ENCODE results near the gene HAUS2.

Gene HAUS2

DNA sequence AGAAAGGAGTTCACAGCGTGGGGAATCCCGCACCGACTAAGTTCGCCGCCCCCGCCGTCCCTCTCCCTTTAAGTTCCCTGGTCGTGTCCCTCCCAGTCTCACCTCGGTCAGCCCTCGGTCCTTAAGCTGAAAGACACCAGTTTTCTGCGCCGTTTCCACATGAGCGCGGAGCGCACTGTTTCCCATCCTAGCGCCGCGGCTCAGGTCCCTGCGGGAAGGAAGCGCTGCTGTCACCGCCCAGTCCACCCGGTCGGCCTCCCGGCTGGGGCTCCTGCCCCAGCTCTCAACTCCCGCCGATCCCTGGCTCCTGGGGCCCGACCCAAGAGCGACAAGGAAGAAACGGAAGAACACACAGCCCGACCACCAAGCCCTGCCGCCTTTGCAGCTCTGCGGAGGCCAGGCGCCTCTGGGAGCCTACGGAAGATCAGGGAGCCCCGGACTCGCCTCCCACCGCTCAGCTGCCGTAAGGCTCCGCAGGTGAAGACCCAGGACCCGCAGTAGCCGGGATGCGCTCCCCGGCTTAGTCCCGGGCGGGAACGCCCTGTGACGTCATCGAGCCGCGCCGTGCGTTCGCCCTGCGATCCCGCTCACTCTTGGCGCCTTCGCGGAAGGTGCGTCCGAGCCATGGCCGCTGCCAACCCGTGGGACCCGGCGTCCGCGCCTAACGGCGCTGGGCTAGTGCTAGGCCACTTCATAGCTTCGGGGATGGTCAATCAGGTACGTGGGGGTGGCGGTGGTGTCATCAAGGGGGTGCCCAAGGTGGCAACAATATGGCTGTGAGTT lies at the start of gene HAUS2, which contains the start of gene LRRC57:
HAUS2 (plus strand) TSS at position 590 of the 783 bp plus-strand sequence; CDS start at position 625, 35 bp downstream.
LRRC57 (minus strand) TSS at position 545 of the 783 bp plus-strand sequence; CDS start at position 186, 359 bp downstream.
- DNase-seq (ENCODE audit: extremely low spot score), result peak; percentile 96
- TF ChIP-seq, protein P1, sequence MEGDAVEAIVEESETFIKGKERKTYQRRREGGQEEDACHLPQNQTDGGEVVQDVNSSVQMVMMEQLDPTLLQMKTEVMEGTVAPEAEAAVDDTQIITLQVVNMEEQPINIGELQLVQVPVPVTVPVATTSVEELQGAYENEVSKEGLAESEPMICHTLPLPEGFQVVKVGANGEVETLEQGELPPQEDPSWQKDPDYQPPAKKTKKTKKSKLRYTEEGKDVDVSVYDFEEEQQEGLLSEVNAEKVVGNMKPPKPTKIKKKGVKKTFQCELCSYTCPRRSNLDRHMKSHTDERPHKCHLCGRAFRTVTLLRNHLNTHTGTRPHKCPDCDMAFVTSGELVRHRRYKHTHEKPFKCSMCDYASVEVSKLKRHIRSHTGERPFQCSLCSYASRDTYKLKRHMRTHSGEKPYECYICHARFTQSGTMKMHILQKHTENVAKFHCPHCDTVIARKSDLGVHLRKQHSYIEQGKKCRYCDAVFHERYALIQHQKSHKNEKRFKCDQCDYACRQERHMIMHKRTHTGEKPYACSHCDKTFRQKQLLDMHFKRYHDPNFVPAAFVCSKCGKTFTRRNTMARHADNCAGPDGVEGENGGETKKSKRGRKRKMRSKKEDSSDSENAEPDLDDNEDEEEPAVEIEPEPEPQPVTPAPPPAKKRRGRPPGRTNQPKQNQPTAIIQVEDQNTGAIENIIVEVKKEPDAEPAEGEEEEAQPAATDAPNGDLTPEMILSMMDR (IDR thresholded peaks at IDR 0.05; ENCODE audit: control extremely low read depth, extremely low read depth, low read depth, missing control alignments), result no peak
- POLR2A ChIA-PET, result interaction anchor here (0.6 to 1.1 kb wide), 2 partner anchors 27 kb away, joined by 3 read pairs; partner anchors contain the start of gene STARD9
- CTCF ChIA-PET, result interaction anchor here (1.0 to 2.0 kb wide), 8 partner anchors 12 to 103 kb away, joined by 3 to 6 read pairs (median 4); no protein-coding TSS in a partner anchor

DNA sequence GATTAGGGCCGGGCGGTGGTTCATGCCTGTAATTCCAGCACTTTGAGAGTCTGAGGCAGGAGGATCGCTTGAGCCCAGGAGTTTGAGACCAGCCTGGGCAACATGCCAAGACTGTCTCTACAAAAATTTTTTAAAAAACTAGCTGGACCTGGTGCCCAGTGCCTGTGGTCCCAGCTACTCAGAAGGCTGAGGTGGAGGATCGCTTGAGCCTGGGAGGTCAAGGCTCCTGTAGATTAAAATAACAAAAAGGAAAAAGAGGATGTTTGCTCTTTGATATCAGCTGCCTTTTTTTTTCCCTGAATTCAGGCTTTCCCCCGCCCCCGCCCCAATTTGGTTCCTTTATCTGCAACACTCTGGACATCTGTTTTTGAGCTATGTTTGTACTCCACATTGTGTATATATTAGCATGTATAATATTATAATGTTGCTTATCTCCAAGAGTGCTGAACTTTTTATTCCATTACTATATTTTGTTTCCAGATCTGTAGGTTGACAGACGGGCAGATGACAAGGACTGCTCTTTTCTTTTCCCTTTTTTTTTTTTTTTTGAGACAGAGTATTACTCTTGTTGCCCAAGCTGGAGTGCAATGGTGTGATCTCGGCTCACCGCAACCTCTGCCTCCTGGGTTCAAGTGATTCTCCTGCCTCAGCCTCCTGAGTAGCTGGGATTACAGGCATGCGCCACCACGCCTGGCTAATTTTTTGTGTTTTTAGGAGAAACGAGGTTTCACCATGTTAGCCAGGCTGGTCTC lies 48.6 kb upstream of the HAUS2 start:
- TF ChIP-seq, protein P1 (IDR thresholded peaks at IDR 0.05; ENCODE audit: control extremely low read depth, extremely low read depth, low read depth, missing control alignments), result no peak
- ChIA-PET POLR2A (interaction anchor here (0.6 kb wide), 1 partner anchor 19 kb away, joined by 5 read pairs; no protein-coding TSS in a partner anchor), CTCF (interaction anchor here (1.1 to 2.0 kb wide), 6 partner anchors 9 to 75 kb away, joined by 3 to 11 read pairs (median 3); partner anchors contain the start of genes STARD9 and ZNF106)

DNA sequence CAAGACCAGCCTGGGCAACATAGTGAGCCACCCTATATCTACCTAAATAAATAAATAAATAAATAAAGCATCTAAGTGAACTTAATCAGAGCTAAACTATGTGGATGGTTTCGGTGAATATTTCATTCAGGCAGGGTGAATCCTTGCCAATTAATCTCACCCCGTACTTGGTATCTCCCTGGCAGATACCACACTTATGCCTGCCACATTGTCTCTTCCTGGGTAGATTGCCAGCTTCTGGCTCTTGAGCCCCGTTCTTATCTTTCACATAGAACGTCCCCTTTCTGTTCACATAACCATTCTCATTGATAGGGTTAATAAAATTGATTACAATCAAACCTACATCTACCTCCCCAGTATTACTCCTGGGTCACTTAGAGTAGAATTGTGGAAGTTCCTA lies 46.2 kb upstream of the HAUS2 start:
- POLR2A ChIA-PET, result no interaction called here
- TF ChIP-seq, protein P1 (IDR thresholded peaks at IDR 0.05; ENCODE audit: control extremely low read depth, extremely low read depth, low read depth, missing control alignments), result no peak
- no peak for DNase-seq (ENCODE audit: extremely low spot score)
- CTCF ChIA-PET, result interaction anchor here (1.2 kb wide), 1 partner anchor 30 kb away, joined by 3 read pairs; no protein-coding TSS in a partner anchor

More for the DNA sequence above, 48.6 kb upstream of the HAUS2 start:
- no peak for DNase-seq (ENCODE audit: extremely low spot score)

DNA sequence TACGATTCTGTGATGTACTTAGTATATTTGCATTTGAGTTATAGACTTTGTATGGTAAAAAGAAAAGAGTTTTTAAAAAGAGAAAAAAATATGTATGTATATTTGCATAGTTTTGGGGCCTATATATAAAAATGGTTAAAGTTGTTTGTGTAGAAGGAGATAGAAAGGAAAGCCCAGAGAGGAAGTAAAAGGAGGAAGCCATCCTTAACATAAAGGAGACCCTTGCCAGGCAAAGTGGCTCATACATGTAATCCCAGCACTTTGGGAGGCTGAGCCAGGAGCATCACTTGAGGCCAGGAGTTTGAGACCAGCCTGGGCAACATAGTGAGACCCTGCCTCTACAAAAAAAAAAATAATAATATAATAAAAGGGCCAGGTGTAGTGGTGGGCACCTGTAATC lies 44.8 kb upstream of the HAUS2 start:
- TF ChIP-seq, protein P1 (IDR thresholded peaks at IDR 0.05; ENCODE audit: control extremely low read depth, extremely low read depth, low read depth, missing control alignments), result no peak
- CTCF ChIA-PET, result no interaction called here
- DNase-seq (ENCODE audit: extremely low spot score), result no peak
- POLR2A ChIA-PET, result interaction anchor here (1.0 kb wide), 1 partner anchor 72 kb away, joined by 3 read pairs; the partner anchor contains the start of gene STARD9

DNA sequence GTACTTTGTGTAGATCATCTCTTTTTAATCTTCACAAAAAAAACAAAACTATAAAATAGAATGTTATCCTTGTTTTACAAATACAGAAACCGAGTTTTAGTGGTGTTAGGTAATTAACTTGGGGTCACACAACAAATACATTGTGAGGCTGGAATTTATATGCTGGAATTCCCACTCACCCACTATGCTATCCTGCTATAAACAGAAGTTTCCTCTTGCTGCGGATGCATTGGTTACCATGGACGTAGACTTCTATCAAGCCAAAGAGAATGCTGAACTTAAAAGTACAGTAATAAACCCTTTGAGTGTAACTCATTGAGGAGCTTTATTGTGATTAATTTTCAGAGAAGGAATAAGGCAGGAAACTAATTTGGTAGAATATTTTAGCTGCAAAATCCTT lies 44.0 kb upstream of the HAUS2 start:
- POLR2A ChIA-PET, result interaction anchor here (0.6 to 1.5 kb wide), 6 partner anchors 9 to 322 kb away, joined by 3 to 9 read pairs (median 4); partner anchors contain the start of genes SNAP23 and STARD9
- CTCF ChIA-PET, result interaction anchor here (0.6 to 2.3 kb wide), 3 partner anchors 20 to 125 kb away, joined by 3 to 10 read pairs (median 6); no protein-coding TSS in a partner anchor
- TF ChIP-seq, protein P1 (IDR thresholded peaks at IDR 0.05; ENCODE audit: control extremely low read depth, extremely low read depth, low read depth, missing control alignments), result no peak
- no peak for DNase-seq (ENCODE audit: extremely low spot score)

DNA sequence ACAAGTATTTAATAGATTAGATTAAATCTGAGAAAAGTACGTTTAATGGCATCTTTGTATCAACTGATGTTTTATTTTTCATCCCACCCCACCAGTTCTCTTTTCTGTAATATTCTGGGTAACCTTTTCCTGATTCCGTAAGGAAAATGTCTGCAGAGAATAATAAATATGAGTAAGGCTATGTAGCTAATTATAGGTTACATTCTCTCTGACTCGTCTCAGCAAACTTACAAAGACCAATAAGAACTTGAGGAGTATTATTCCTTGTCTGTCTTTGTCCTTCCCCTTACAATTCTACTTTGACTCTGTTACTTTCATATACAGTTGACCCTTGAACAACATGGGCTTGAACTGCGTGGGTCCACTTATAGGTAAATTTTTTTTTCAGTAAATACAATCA lies 41.1 kb upstream of the HAUS2 start:
- DNase-seq (ENCODE audit: extremely low spot score), result no peak
- ChIA-PET POLR2A (no interaction called here), CTCF (interaction anchor here (2.3 kb wide), 1 partner anchor 12 kb away, joined by 6 read pairs; the partner anchor contains the start of gene SNAP23)
- TF ChIP-seq, protein P1 (IDR thresholded peaks at IDR 0.05; ENCODE audit: control extremely low read depth, extremely low read depth, low read depth, missing control alignments), result no peak
